Measurements from ENCODE around the gene PPP1CB. TPM values are rescaled to one million over a fixed set of nuclear protein-coding genes. Genes with fewer than 3 reads are reported as not detected.

Gene PPP1CB
- total RNA-seq, 2 experiments from 2014 or later: 48.5 to 144 TPM

DNA sequence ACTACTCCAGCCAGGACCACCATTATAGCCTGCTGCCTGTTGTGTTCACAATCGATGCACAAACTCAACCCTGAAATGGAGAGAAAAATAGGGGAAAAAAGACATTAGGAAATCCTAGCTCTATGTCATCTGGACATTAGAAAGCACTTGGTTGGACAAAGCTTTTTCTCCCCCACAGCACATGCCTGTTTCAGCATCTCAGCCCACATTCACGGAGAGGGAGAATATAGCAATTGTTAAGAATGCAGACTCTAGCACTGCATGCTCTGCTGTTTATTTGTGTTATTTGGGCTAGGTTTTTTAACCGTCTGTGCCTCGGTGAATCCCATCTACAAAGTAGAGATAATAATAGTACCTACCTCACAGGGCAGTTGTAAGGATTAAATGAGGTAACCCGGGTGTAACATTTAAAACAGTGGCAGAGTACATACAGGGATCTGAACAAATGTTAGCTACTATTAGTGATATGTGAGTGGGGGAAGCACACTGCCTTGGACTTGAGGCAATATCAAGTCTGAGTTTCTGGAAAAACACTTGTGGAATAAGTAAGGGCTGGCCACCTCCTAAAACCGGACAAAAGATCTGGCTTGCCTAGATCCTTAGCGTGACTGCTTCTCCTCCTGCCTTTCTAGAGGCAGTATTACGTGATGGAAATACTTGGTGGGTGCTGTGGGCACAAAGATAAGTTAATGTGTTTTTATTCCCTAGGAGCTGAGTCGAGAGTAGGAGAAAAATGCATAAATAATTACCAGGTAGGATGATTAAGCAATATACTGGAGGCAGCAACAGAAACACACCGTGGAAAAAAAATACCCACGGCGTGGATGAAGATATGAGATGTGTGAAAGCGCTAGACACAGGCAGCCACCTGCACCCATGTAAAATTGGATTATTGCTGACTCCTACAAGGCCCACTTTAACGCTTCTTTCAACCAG, 1.0 kb upstream of the PPP1CB start:
- ChIA-PET POLR2A (interaction anchor here (0.7 to 1.6 kb wide), 6 partner anchors 9 to 158 kb away, joined by 3 to 6 read pairs (median 4); partner anchors contain the start of gene WDR43), CTCF (ENCODE audit: unreplicated experiment) (no interaction called here)
- peaks cover 12% of the 10 kb centered on the region; the same call in 1 of the 2 replicates for H3K36me3 ChIP-seq (ENCODE audit: insufficient read depth, low read length)
- H3K9me2 ChIP-seq (ENCODE audit: insufficient read depth, low read length): no peaks in the 10 kb centered on the region
- no peak for TF ChIP-seq EZH2phosphoT487 (IDR thresholded peaks at IDR 0.05; ENCODE audit: borderline replicate concordance, low read depth, low read length)
- TF ChIP-seq, protein P1, sequence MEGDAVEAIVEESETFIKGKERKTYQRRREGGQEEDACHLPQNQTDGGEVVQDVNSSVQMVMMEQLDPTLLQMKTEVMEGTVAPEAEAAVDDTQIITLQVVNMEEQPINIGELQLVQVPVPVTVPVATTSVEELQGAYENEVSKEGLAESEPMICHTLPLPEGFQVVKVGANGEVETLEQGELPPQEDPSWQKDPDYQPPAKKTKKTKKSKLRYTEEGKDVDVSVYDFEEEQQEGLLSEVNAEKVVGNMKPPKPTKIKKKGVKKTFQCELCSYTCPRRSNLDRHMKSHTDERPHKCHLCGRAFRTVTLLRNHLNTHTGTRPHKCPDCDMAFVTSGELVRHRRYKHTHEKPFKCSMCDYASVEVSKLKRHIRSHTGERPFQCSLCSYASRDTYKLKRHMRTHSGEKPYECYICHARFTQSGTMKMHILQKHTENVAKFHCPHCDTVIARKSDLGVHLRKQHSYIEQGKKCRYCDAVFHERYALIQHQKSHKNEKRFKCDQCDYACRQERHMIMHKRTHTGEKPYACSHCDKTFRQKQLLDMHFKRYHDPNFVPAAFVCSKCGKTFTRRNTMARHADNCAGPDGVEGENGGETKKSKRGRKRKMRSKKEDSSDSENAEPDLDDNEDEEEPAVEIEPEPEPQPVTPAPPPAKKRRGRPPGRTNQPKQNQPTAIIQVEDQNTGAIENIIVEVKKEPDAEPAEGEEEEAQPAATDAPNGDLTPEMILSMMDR (conservative IDR thresholded peaks at IDR 0.05; ENCODE audit: low read length): no peak
- H3K4me3 ChIP-seq (ENCODE audit: low read depth, low read length, poor library complexity, severe bottlenecking): peak overlapping the region; percentile 91
- H2AFZ ChIP-seq (ENCODE audit: low read length): peak overlapping the region; percentile 72
- H4K20me1 ChIP-seq (ENCODE audit: insufficient read depth, low read length): peaks cover 13% of the 10 kb centered on the region
- H3K27ac ChIP-seq (ENCODE audit: low read depth, low read length, poor library complexity, severe bottlenecking): peak overlapping the region; percentile 86
- TSS peak; percentile 91 for BruUV-seq (replicated peaks)
- peaks cover 28% of the 10 kb centered on the region for H3K4me1 ChIP-seq (ENCODE audit: insufficient read depth, low read length, poor library complexity, severe bottlenecking)
- DNase-seq (ENCODE audit: low spot score): peak; percentile 39
- H3K4me2 ChIP-seq (ENCODE audit: low read length): peak overlapping the region; percentile 94
- no peaks in the 10 kb centered on the region for H3K9me3 ChIP-seq (ENCODE audit: low read length)
- intact Hi-C loops (cut with micrococcal nuclease; ENCODE audit: unreplicated experiment): loop anchor here (5.0 to 10.0 kb wide), 3 partner anchors 147 to 856 kb away; partner anchors contain the start of genes BABAM2, FOSL2 and RBKS
- peaks cover 44% of the 10 kb centered on the region for H3K79me2 ChIP-seq (ENCODE audit: insufficient read depth, low read depth, low read length)

DNA sequence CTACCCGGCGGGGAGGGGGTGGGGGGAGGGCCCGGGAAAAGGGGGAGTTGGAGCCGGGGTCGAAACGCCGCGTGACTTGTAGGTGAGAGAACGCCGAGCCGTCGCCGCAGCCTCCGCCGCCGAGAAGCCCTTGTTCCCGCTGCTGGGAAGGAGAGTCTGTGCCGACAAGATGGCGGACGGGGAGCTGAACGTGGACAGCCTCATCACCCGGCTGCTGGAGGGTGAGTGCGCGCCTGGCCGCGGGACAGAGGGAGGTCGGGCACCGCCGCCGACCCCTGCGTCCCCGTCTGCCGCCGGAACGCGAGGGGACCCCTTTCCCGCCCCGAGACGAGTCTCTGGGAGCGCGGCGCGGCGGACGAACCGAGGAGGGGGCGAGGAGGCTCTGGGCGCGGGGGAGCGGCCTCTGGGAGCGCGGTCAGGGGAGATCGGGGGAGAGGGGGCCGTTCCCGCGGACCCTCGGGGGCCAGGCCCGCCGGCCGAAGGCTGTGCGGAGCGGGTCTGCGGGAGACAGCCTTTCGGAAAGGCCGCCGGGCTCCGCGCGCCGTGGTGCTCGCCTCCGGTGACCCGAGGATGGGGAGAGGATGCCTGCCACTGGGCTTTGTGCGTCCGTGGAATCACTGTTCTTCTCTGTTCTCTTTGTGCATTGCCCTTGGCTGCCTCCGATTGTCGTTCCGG, 463 bp downstream of the PPP1CB start:
- no peaks in the 10 kb centered on the region for H3K9me2 ChIP-seq (ENCODE audit: insufficient read depth, low read length)
- CTCF ChIA-PET (ENCODE audit: unreplicated experiment): no interaction called here
- intact Hi-C loops (cut with micrococcal nuclease; ENCODE audit: unreplicated experiment): loop anchor here (5.0 to 10.0 kb wide), 3 partner anchors 145 to 857 kb away; partner anchors contain the start of genes BABAM2, FOSL2 and RBKS
- POLR2A ChIA-PET: interaction anchor here (1.1 to 1.4 kb wide), 3 partner anchors 8 to 184 kb away, joined by 3 to 5 read pairs (median 4); no protein-coding TSS in a partner anchor
- peaks cover 59% of the 10 kb centered on the region for H3K79me2 ChIP-seq (ENCODE audit: insufficient read depth, low read depth, low read length)
- peak overlapping the region; percentile 86 for H3K27ac ChIP-seq (ENCODE audit: low read depth, low read length, poor library complexity, severe bottlenecking)
- H3K36me3 ChIP-seq (ENCODE audit: insufficient read depth, low read length): peaks cover 21% of the 10 kb centered on the region
- peaks cover 28% of the 10 kb centered on the region for H4K20me1 ChIP-seq (ENCODE audit: insufficient read depth, low read length)
- BruUV-seq (replicated peaks): no TSS peak
- no peaks in the 10 kb centered on the region for H3K9me3 ChIP-seq (ENCODE audit: low read length)
- peak overlapping the region; percentile 91 for H3K4me3 ChIP-seq (ENCODE audit: low read depth, low read length, poor library complexity, severe bottlenecking)
- peaks cover 30% of the 10 kb centered on the region for H3K4me1 ChIP-seq (ENCODE audit: insufficient read depth, low read length, poor library complexity, severe bottlenecking)
- TF ChIP-seq EZH2phosphoT487 (IDR thresholded peaks at IDR 0.05; ENCODE audit: borderline replicate concordance, low read depth, low read length): no peak
- TF ChIP-seq, protein P1 (conservative IDR thresholded peaks at IDR 0.05; ENCODE audit: low read length): no peak
- peak; percentile 61 for DNase-seq (ENCODE audit: low spot score)
- H3K4me2 ChIP-seq (ENCODE audit: low read length): peak overlapping the region; percentile 91
- peak overlapping the region; percentile 64 for H2AFZ ChIP-seq (ENCODE audit: low read length)
